ENCODE data around the gene PRPF6.

PRPF6 gene

GRCh38 chr20:64049060-64049877, 68.3 kb downstream of the PRPF6 start, which contains the start of gene SOX18:
Gene SOX18 (minus strand): TSS chr20:64049639. CDS start chr20:64049516, 123 bp downstream.
- DNase-seq (ENCODE audit: low read depth) = peak; percentile 51

GRCh38 chr20:64049878-64050260, 68.9 kb downstream of the PRPF6 start:
- no peak for DNase-seq (ENCODE audit: low read depth)

GRCh38 chr20:64050261-64051032, 69.5 kb downstream of the PRPF6 start:
- no peak for DNase-seq (ENCODE audit: low read depth)

- no peak for DNase-seq (ENCODE audit: low read depth)
Observed at GRCh38 chr20:64051033-64051452, 70.1 kb downstream of the PRPF6 start.

- no peak for DNase-seq (ENCODE audit: low read depth)
Observed at GRCh38 chr20:64051561-64052325, 70.8 kb downstream of the PRPF6 start.

GRCh38 chr20:64052326-64052722, 71.4 kb downstream of the PRPF6 start:
- no peak for DNase-seq (ENCODE audit: low read depth)

GRCh38 chr20:64052987-64053840, 72.3 kb downstream of the PRPF6 start:
- no peak for DNase-seq (ENCODE audit: low read depth)

- DNase-seq (ENCODE audit: low read depth) = no peak
Observed at GRCh38 chr20:64053841-64054661, 73.1 kb downstream of the PRPF6 start.

GRCh38 chr20:64055396-64055892, 74.5 kb downstream of the PRPF6 start:
- DNase-seq (ENCODE audit: low read depth) = no peak

GRCh38 chr20:64055893-64056638, 75.1 kb downstream of the PRPF6 start:
- peak; percentile 19 for DNase-seq (ENCODE audit: low read depth)

- DNase-seq (ENCODE audit: low read depth) = no peak
Observed at GRCh38 chr20:64056639-64056888, 75.6 kb downstream of the PRPF6 start.

GRCh38 chr20:64056889-64057627, 76.1 kb downstream of the PRPF6 start:
- DNase-seq (ENCODE audit: low read depth) = no peak

- peak; percentile 65 for DNase-seq (ENCODE audit: low read depth)
Observed at GRCh38 chr20:64057628-64058498, 76.9 kb downstream of the PRPF6 start.

- peak; percentile 29 for DNase-seq (ENCODE audit: low read depth)
Observed at GRCh38 chr20:64058536-64058935, 77.6 kb downstream of the PRPF6 start.

GRCh38 chr20:64062276-64062595, 81.3 kb downstream of the PRPF6 start:
- no peak for DNase-seq (ENCODE audit: low read depth)

GRCh38 chr20:64062596-64063388, 81.9 kb downstream of the PRPF6 start, which contains the start of gene TCEA2:
Gene TCEA2 (plus strand): TSS chr20:64063198. CDS start chr20:64063313, 115 bp downstream.
- DNase-seq (ENCODE audit: low read depth) = peak; percentile 95

- peak; percentile 35 for DNase-seq (ENCODE audit: low read depth)
Observed at GRCh38 chr20:64063389-64064144, 82.6 kb downstream of the PRPF6 start.

Data from EH (cell line).